Right atrium auricular region (tissue), 2 donors: Measurements from ENCODE around the gene MROH2B. TPM values are rescaled to one million over a fixed set of nuclear protein-coding genes. Genes with fewer than 3 reads are reported as not detected.
"Not testable (repeated sequence)": the region's sequence is repeated elsewhere in the genome, so short reads cannot be mapped to it uniquely, and the experiment has no call there.

Source experiments
- DNase-seq: peaks from one replicate; pipeline ENCODE4 v3.0.0-alpha.2; 2019; ENCODE audit warnings: low spot score
- H3K27ac ChIP-seq, 2 donors: fragments of 200-600 bp; sonication (generic); 1 replicate in 1 of 2; 2 replicates in 1 of 2; pipeline ENCODE4 v1.5.1; 2016 to 2019
- H3K27me3 ChIP-seq, 2 donors: fragments of 200-600 bp; sonication (generic); one replicate each; pipeline versions ENCODE4 v1.5.1 to v1.6.0; 2017 to 2019
- H3K36me3 ChIP-seq: fragments of 200-600 bp; sonication (generic); one replicate; pipeline ENCODE4 v1.5.1; 2016
- H3K4me1 ChIP-seq, 2 donors: fragments of 200-600 bp; sonication (generic); one replicate each; pipeline versions ENCODE4 v1.5.1 to v1.6.0; 2017 to 2019
- H3K4me3 ChIP-seq, 2 donors: fragments of 200-600 bp; sonication (generic); 1 replicate in 1 of 2; 2 replicates in 1 of 2; pipeline ENCODE4 v1.5.1; 2017 to 2019; ENCODE audit warnings: mild to moderate bottlenecking in 1 of 2, moderate library complexity in 1 of 2
- H3K9me3 ChIP-seq, 2 donors: fragments of 200-600 bp; sonication (generic); one replicate each; pipeline ENCODE4 v1.5.1; 2019
- total RNA-seq, 2 donors: library from RNA; depleted of rRNA; stranded (reverse); fragments of >200 nt; gene quantifications; one replicate each; pipeline ENCODE4 v1.1.0, GENCODE V29; 2016
- TF ChIP-seq, protein P1 (sequence below), 2 donors: fragments of 200-600 bp; sonication (generic); IDR thresholded peaks; one replicate each; pipeline ENCODE4 v1.5.1; 2019; ENCODE audit warnings: antibody characterized with exemption in 2 of 2

The MROH2B gene
- total RNA-seq, 2 donors from 2014 or later = 0.15 TPM; not detected in 1

DNA sequence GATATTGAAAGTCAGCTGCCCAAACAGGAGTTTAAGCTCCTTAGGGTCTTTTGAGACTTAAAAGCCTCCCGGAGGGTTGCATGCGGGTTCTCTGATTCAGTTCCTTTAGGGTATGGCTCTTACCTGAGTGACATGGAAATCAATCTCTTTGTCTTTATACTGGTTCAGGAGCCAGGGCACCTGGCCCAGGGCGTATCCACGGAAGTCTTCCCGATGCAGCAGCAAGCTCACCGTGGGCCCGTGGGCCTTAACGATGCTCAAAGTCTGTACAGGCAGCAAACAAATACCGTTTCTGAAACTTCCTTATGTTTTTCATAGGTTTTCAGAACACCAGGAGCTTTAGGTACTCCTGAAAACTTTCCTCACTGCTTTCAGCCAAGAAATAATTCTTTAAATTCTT lies 13.2 kb downstream of the MROH2B start:
- H3K36me3 ChIP-seq = no peaks in the 10 kb centered on the region
- H3K4me1 ChIP-seq = no peaks in the 10 kb centered on the region
- no peak overlapping the region for H3K4me3 ChIP-seq
- no peaks in the 10 kb centered on the region for H3K27me3 ChIP-seq
- H3K9me3 ChIP-seq = no peaks in the 10 kb centered on the region
- no peak for DNase-seq
- no peak overlapping the region for H3K27ac ChIP-seq
- TF ChIP-seq, protein P1, sequence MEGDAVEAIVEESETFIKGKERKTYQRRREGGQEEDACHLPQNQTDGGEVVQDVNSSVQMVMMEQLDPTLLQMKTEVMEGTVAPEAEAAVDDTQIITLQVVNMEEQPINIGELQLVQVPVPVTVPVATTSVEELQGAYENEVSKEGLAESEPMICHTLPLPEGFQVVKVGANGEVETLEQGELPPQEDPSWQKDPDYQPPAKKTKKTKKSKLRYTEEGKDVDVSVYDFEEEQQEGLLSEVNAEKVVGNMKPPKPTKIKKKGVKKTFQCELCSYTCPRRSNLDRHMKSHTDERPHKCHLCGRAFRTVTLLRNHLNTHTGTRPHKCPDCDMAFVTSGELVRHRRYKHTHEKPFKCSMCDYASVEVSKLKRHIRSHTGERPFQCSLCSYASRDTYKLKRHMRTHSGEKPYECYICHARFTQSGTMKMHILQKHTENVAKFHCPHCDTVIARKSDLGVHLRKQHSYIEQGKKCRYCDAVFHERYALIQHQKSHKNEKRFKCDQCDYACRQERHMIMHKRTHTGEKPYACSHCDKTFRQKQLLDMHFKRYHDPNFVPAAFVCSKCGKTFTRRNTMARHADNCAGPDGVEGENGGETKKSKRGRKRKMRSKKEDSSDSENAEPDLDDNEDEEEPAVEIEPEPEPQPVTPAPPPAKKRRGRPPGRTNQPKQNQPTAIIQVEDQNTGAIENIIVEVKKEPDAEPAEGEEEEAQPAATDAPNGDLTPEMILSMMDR (IDR thresholded peaks at IDR 0.05) = no peak

DNA sequence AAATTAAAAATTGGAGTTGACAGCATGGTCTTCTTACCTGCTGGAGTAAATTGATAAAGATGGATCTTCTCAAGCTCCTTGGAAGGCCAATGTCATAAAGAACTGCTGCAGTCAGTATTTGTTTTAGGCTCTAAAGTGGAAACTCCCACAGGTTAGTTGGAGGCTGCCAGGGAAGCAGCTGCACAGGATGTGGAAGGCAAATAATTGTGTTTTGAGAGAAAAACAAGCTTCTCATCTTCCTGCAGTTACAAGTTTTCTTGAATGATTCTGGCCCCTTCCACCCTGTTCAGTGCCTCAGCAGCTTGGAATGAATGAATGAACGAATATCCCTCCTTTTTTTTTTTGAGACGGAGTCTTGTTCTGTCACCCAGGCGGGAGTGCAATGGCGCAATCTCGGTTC lies 13.9 kb downstream of the MROH2B start:
- TF ChIP-seq, protein P1 (IDR thresholded peaks at IDR 0.05) = no peak
- DNase-seq = no peak
- H3K27ac ChIP-seq = no peak overlapping the region

DNA sequence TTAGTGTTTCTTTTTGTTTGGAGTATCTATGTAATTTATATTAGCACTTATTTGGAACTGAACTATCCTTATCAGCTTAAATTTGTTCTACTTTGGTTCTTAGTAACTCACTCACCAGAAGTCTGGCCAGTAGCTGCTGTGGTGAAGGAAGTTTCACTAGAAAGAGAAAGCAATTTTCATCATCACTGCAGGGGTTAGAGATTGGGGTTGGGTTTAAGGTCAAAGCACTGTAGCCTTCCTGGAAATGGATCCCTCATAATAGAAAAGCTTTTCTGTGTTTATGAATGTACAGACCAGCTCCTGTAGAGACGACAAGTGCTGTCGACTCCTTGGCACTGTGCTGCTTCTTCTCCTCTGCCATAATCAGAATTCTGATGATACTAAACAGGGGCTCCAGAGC lies 22.2 kb downstream of the MROH2B start:
- Histone ChIP-seq H3K27me3 (no peaks in the 10 kb centered on the region), H3K4me3 (no peak overlapping the region), H3K27ac (no peak overlapping the region), H3K4me1 (peaks cover 0 to 6% of the 10 kb centered on the region in 2 donors), H3K9me3 (no peaks in the 10 kb centered on the region), H3K36me3 (no peaks in the 10 kb centered on the region)
- TF ChIP-seq, protein P1 (IDR thresholded peaks at IDR 0.05) = no peak
- DNase-seq = no peak

More for the DNA sequence above, 13.9 kb downstream of the MROH2B start:
- no peaks in the 10 kb centered on the region for H3K9me3 ChIP-seq
- H3K27me3 ChIP-seq = no peaks in the 10 kb centered on the region
- H3K4me3 ChIP-seq = no peak overlapping the region
- no peaks in the 10 kb centered on the region for H3K4me1 ChIP-seq
- no peaks in the 10 kb centered on the region for H3K36me3 ChIP-seq

DNA sequence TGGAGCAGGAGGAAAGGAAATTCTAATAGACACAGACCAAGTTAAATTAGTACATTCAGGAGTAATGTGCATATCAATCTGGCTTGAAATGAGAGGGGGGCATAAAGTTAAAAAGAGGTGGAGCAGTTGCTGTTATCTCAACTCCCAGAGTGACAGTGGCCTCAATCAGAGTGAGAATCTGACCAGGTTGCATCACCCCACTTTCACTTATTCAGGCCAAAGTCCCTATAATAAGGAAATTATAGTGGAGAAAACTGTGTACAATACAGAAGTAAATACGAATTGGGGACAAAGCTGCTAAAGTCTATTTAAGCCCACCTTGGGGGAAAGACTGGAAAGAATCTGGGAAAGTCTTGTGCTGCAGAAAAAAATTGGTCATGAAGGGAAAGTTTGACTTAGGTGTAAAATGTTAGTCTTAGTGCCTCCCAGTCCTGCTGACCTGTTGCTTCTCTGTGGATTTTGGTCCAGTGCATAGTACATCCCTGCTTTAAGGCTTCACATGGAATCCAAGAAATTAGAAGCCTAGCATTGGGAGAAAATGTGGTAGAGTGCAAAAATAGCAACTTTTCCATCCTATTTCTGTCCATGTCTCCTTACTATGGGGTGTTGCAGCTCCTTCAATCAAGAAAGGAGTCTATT lies 27.9 kb downstream of the MROH2B start:
- no peaks in the 10 kb centered on the region for H3K36me3 ChIP-seq
- TF ChIP-seq, protein P1 (IDR thresholded peaks at IDR 0.05) = no peak

DNA sequence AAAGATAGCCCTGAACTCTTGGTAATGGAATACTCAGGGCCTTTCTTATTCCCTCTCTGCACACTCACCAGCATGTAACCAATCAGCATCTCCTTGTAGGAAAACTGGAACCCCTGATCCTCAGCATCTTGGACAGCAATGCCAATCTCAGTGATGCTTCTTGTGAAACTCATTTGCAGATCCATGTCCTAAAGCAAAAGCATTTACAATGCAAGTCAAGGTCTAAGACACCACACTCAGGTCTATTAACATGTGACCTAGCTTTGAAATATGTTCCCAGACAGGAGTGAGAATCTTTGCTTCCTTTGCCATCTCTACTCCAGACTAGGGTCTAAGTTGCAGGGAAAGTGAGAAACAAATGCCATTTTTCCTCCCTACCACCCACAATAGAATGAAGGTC lies 38.2 kb downstream of the MROH2B start:
- H3K4me3 ChIP-seq = no peak overlapping the region
- H3K27me3 ChIP-seq = no peaks in the 10 kb centered on the region
- no peak overlapping the region for H3K27ac ChIP-seq
- no peaks in the 10 kb centered on the region for H3K36me3 ChIP-seq
- TF ChIP-seq, protein P1 (IDR thresholded peaks at IDR 0.05) = no peak
- H3K4me1 ChIP-seq = no peaks in the 10 kb centered on the region
- no peaks in the 10 kb centered on the region for H3K9me3 ChIP-seq
- DNase-seq = no peak

More for the DNA sequence above, 27.9 kb downstream of the MROH2B start:
- H3K4me3 ChIP-seq = no peak overlapping the region
- no peak overlapping the region for H3K27ac ChIP-seq
- no peaks in the 10 kb centered on the region for H3K27me3 ChIP-seq
- H3K9me3 ChIP-seq = no peaks in the 10 kb centered on the region
- DNase-seq = no peak
- no peaks in the 10 kb centered on the region for H3K4me1 ChIP-seq

DNA sequence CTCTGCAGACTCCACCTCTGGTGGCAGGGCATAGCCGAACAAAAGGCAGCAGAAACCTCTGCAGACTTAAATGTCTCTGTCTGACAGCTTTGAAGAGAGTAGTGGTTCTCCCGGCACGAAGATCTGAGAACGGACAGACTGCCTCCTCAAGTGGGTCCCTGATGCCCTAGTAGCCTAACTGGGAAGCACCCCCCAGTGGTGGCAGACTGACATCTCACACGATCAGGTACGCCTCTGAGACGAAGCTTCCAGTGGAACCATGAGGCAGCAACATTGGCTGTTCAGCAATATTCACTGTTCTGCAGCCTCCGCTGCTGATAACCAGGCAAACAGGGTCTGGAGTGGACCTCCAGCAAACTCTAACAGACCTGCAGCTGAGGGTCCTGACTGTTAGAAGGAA lies 48.5 kb downstream of the MROH2B start:
- H3K36me3 ChIP-seq, H3K27me3 ChIP-seq, DNase-seq, H3K4me1 ChIP-seq, H3K27ac ChIP-seq, H3K4me3 ChIP-seq: not testable (repeated sequence)
- H3K9me3 ChIP-seq = peaks cover 0 to 11% of the 10 kb centered on the region in 2 donors
